SU-DHL-6 (cell line): ENCODE results near the gene LRRC4C.

Experiments
- H2AFZ ChIP-seq: fragments of 200-600 bp; sonication (generic); 2 replicates; pipeline ENCODE4 v1.6.1; 2014; ENCODE audit warnings: low read depth, mild to moderate bottlenecking, moderate library complexity, mixed read lengths, antibody characterized with exemption, low read length; ENCODE audit not compliant: severe bottlenecking
- H3F3A ChIP-seq: fragments of 200-600 bp; shearing (Covaris generic); 2 replicates; pipeline ENCODE4 v1.6.0; 2016; ENCODE audit warnings: antibody characterized with exemption, mild to moderate bottlenecking; ENCODE audit not compliant: insufficient read depth
- H3K27ac ChIP-seq: fragments of 200-600 bp; sonication (generic); 2 replicates; pipeline ENCODE4 v1.5.1; 2016; ENCODE audit warnings: low read depth, mild to moderate bottlenecking, low read length, moderate library complexity, mixed read lengths
- H3K27me3 ChIP-seq: fragments of 200-600 bp; sonication (generic), shearing (Covaris generic); 2 replicates; pipeline ENCODE4 v1.6.0; 2014; ENCODE audit warnings: mild to moderate bottlenecking, low read length
- H3K36me3 ChIP-seq: fragments of 200-600 bp; sonication (generic); 2 replicates; pipeline ENCODE4 v1.6.1; 2014; ENCODE audit warnings: mild to moderate bottlenecking, low read length, mixed read lengths
- H3K4me2 ChIP-seq: fragments of 300-600, 200-600 bp; shearing (Covaris generic), sonication (generic); 2 replicates; pipeline ENCODE4 v1.6.0; 2014; ENCODE audit warnings: low read length, low read depth, mild to moderate bottlenecking; ENCODE audit not compliant: poor library complexity, severe bottlenecking
- H3K4me3 ChIP-seq: fragments of 200-600 bp; sonication (generic); 2 replicates; pipeline ENCODE4 v1.5.1; 2014; ENCODE audit warnings: antibody characterized with exemption, low read length, mild to moderate bottlenecking, mixed read lengths; ENCODE audit not compliant: insufficient read depth, poor library complexity, severe bottlenecking
- H3K79me2 ChIP-seq: fragments of 200-600 bp; sonication (generic); 2 replicates; pipeline ENCODE4 v1.6.1; 2014; ENCODE audit warnings: mild to moderate bottlenecking, low read length, moderate library complexity; ENCODE audit not compliant: insufficient read depth
- H3K9ac ChIP-seq: fragments of 200-600 bp; sonication (generic); 2 replicates; pipeline ENCODE4 v1.7.0; 2014; ENCODE audit warnings: mild to moderate bottlenecking, low read length
- H3K9me2 ChIP-seq: fragments of 200-600 bp; sonication (generic); replicated peaks from 2 replicates; pipeline ENCODE4 v1.6.1; 2014; ENCODE audit warnings: low read length; ENCODE audit not compliant: insufficient read depth
- H3K9me3 ChIP-seq: fragments of 200-600 bp; sonication (generic); 2 replicates; pipeline ENCODE4 v1.6.1; 2014; ENCODE audit warnings: low read length, mixed read lengths; ENCODE audit not compliant: insufficient read depth
- H4K20me1 ChIP-seq: fragments of 200-600 bp; sonication (generic); 2 replicates; pipeline ENCODE4 v1.6.1; 2014; ENCODE audit warnings: low read depth, mild to moderate bottlenecking, antibody characterized with exemption, low read length, moderate library complexity, mixed read lengths
- EZH2phosphoT487 ChIP-seq: fragments of 200-600 bp; sonication (generic), shearing (Covaris generic); conservative IDR thresholded peaks from 2 replicates; pipeline ENCODE4 v1.6.1; 2018; ENCODE audit warnings: mild to moderate bottlenecking, antibody characterized with exemption, low read length, moderate library complexity, mixed read lengths
- TF ChIP-seq, protein P1 (sequence below): fragments of 200-600 bp; sonication (generic); IDR thresholded peaks from one replicate; pipeline ENCODE4 v1.5.1; 2017; ENCODE audit warnings: antibody characterized with exemption, mild to moderate bottlenecking, low read length, moderate library complexity; ENCODE audit not compliant: insufficient read depth, poor library complexity, severe bottlenecking

LRRC4C gene

DNA sequence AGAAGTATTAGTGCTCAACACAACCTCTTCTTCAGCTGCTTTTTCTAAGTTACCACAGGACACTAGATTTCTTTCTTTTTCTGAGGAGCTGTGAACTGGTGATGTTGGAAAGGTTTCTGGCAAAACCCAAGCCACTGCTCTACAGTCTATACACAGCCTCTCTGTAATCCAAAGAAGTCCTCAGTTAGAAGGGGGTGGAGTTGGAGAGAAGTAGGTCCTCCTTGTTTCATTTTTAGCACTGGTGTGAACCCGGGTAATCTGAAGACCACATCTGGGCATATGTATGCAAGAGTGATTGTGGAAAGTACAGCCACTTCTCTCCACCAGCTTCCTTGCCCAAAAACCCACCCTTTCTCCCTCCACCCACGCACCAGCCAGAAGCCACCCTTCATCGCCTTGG, 1168.1 kb downstream of the LRRC4C start:
- Histone ChIP-seq H3K4me3 (no peak overlapping the region), H3K9me2 (no peaks in the 10 kb centered on the region), H3K4me2 (no peak overlapping the region), H2AFZ (no peak overlapping the region), H3K9ac (no peak overlapping the region), H3K27me3 (no peaks in the 10 kb centered on the region), H3K27ac (no peak overlapping the region), H3F3A (no peaks in the 10 kb centered on the region), H4K20me1 (no peaks in the 10 kb centered on the region), H3K9me3 (no peaks in the 10 kb centered on the region), H3K79me2 (no peaks in the 10 kb centered on the region), H3K36me3 (no peaks in the 10 kb centered on the region)
- no peak for TF ChIP-seq EZH2phosphoT487
- TF ChIP-seq, protein P1, sequence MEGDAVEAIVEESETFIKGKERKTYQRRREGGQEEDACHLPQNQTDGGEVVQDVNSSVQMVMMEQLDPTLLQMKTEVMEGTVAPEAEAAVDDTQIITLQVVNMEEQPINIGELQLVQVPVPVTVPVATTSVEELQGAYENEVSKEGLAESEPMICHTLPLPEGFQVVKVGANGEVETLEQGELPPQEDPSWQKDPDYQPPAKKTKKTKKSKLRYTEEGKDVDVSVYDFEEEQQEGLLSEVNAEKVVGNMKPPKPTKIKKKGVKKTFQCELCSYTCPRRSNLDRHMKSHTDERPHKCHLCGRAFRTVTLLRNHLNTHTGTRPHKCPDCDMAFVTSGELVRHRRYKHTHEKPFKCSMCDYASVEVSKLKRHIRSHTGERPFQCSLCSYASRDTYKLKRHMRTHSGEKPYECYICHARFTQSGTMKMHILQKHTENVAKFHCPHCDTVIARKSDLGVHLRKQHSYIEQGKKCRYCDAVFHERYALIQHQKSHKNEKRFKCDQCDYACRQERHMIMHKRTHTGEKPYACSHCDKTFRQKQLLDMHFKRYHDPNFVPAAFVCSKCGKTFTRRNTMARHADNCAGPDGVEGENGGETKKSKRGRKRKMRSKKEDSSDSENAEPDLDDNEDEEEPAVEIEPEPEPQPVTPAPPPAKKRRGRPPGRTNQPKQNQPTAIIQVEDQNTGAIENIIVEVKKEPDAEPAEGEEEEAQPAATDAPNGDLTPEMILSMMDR = no peak

DNA sequence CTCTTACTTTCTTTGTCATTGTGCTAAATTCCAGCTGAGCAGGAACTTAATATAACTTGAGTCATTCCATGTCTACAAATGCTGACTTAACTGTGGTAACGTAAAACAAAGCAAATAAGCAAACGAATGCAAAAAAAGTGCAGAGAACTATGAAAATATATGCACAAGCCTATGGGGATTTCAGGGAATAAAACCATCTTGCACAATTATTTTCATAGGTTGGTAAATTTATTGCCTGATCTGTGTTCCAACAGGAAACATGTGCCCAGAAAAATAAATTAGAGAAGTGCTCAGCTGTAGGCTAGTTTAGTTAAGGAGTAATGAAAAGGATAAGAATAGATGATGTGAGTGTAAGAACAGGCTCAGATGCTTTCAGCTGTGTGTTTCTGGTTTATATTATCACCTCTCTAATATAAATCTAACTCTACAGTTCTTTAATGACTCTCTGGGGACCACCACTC, 1169.3 kb downstream of the LRRC4C start:
- Histone ChIP-seq H3K27ac (no peak overlapping the region), H4K20me1 (no peaks in the 10 kb centered on the region), H3K27me3 (no peaks in the 10 kb centered on the region), H2AFZ (no peak overlapping the region), H3K36me3 (no peaks in the 10 kb centered on the region), H3K9ac (no peak overlapping the region), H3K9me3 (no peaks in the 10 kb centered on the region), H3F3A (no peaks in the 10 kb centered on the region), H3K9me2 (no peaks in the 10 kb centered on the region), H3K4me2 (no peak overlapping the region), H3K79me2 (no peaks in the 10 kb centered on the region), H3K4me3 (no peak overlapping the region)
- TF ChIP-seq EZH2phosphoT487 = no peak
- TF ChIP-seq, protein P1 = no peak

DNA sequence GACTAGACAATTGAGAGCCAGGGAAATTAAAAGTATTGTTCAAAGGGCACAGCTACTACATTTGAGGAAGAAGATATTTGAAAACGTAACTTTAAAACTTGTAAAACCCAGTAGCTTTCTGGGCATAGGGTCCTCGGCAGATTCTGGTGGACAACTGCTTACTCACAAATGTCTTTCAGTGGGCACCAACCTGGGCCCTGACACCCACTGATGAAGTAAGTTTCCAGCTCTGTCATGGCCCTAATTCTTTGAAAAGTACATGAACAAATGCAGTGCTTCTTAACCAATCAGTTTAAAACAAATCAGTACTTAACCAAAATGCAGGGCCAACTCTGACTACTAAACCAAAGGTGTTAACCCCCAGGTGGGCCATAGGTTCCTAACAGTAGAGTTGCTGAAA, 1170.1 kb downstream of the LRRC4C start:
- H4K20me1 ChIP-seq = no peaks in the 10 kb centered on the region
- TF ChIP-seq EZH2phosphoT487 = no peak
- TF ChIP-seq, protein P1 = no peak
- H2AFZ ChIP-seq = no peak overlapping the region
- H3K36me3 ChIP-seq = no peaks in the 10 kb centered on the region
- H3K9me2 ChIP-seq = no peaks in the 10 kb centered on the region
- H3K27me3 ChIP-seq = no peaks in the 10 kb centered on the region
- no peaks in the 10 kb centered on the region for H3F3A ChIP-seq
- H3K9me3 ChIP-seq = no peaks in the 10 kb centered on the region
- no peak overlapping the region for H3K9ac ChIP-seq
- no peak overlapping the region for H3K27ac ChIP-seq
- no peaks in the 10 kb centered on the region for H3K79me2 ChIP-seq
- H3K4me2 ChIP-seq = no peak overlapping the region
- no peak overlapping the region for H3K4me3 ChIP-seq
